Transverse colon (tissue), 4 donors: ENCODE measurements around the gene CERKL.

Source experiments
- EP300 ChIP-seq: sonication (generic); formaldehyde crosslinking; IDR thresholded peaks from one replicate; pipeline ENCODE4 v1.6.1; 2017; ENCODE audit warnings: antibody characterized with exemption, low read depth
- POLR2A ChIP-seq: fragments of 450-650 bp; IDR thresholded peaks from one replicate; pipeline ENCODE4 v1.6.1; 2016; ENCODE audit warnings: antibody characterized with exemption, mild to moderate bottlenecking, moderate library complexity
- POLR2AphosphoS5 ChIP-seq, 3 donors: sonication (generic); formaldehyde crosslinking; IDR thresholded peaks; one replicate each; pipeline ENCODE4 v1.6.1; 2016; ENCODE audit warnings: antibody characterized with exemption in 3 of 3
- TF ChIP-seq, protein P1 (sequence below), 5 experiments: fragments of 200-600 bp in 3 of 5; fragments of 450-650 bp in 2 of 5; sonication (generic) in 3 of 5; IDR thresholded peaks; 1 replicate in 2 of 5; 2 replicates in 3 of 5; pipeline ENCODE4 v1.5.1; 2016 to 2017; ENCODE audit warnings: antibody characterized with exemption in 5 of 5, inconsistent platforms in 3 of 5, mild to moderate bottlenecking in 2 of 5, moderate library complexity in 1 of 5

DNA sequence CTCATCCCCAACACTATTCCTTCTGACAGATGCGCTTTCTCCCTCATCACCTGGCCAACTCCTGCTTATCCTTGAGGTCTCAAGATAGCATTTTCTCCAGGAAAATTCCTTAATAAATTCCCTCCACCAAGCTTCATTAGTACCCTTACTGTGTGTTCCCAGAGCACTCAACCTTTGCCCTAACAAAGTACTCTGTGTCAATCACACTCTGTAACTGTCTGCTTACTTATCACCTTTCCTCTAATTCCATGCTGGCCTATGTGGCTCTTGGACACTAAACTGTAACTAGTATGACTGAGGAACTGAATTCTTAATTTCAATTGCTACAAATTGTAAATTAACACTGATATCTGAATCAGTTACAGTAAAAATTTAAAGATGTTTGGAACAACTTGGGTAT, 41.3 kb upstream of the CERKL start:
- no peak for TF ChIP-seq EP300
- TF ChIP-seq POLR2A: no peak
- TF ChIP-seq, protein P1, sequence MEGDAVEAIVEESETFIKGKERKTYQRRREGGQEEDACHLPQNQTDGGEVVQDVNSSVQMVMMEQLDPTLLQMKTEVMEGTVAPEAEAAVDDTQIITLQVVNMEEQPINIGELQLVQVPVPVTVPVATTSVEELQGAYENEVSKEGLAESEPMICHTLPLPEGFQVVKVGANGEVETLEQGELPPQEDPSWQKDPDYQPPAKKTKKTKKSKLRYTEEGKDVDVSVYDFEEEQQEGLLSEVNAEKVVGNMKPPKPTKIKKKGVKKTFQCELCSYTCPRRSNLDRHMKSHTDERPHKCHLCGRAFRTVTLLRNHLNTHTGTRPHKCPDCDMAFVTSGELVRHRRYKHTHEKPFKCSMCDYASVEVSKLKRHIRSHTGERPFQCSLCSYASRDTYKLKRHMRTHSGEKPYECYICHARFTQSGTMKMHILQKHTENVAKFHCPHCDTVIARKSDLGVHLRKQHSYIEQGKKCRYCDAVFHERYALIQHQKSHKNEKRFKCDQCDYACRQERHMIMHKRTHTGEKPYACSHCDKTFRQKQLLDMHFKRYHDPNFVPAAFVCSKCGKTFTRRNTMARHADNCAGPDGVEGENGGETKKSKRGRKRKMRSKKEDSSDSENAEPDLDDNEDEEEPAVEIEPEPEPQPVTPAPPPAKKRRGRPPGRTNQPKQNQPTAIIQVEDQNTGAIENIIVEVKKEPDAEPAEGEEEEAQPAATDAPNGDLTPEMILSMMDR (IDR thresholded peaks at IDR 0.05): no peak
- TF ChIP-seq POLR2AphosphoS5 (IDR thresholded peaks at IDR 0.05): no peak
